ENCODE results near the gene PSAP. TPM values are rescaled to one million over a fixed set of nuclear protein-coding genes. Genes with fewer than 3 reads are reported as not detected.

PSAP gene
- total RNA-seq, 4 donors from 2014 or later = 425 to 693 (median 495) TPM

DNA sequence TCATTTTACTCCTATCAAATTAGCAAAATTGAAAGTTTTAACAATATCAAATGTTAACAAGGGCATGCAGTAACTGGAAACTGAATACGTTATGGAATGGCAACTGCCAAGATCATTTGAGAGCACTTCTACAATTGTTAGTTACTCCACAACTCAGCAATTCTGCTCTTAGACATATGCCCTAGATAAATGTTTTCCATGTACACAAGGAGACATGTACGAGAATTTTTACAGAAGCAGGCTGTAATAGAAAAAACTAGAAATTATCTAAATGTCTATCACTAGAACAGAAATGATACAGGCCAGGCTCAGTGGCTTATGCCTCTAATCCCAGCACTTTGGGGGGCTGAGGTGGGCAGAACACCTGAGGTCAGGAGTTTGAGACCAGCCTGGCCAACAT is 7.0 kb downstream of the PSAP start:
- no peak for DNase-seq (ENCODE audit: low spot score in 2 of 2)
- H3K4me3 ChIP-seq (ENCODE audit: low read depth, poor library complexity, severe bottlenecking) = no peak overlapping the region
- TF ChIP-seq CTCF (IDR thresholded peaks at IDR 0.05) (no peak), POLR2A (IDR thresholded peaks at IDR 0.05) (no peak)
- intact Hi-C loops (cut with DNase I; ENCODE audit: low total_unique reads) = loop anchor here (10.0 kb wide), 1 partner anchor 51 kb away; no protein-coding TSS in a partner anchor
- WGBS, 2 donors = 36 to 42% methylated on average over 2 of the region's 2 CpGs

DNA sequence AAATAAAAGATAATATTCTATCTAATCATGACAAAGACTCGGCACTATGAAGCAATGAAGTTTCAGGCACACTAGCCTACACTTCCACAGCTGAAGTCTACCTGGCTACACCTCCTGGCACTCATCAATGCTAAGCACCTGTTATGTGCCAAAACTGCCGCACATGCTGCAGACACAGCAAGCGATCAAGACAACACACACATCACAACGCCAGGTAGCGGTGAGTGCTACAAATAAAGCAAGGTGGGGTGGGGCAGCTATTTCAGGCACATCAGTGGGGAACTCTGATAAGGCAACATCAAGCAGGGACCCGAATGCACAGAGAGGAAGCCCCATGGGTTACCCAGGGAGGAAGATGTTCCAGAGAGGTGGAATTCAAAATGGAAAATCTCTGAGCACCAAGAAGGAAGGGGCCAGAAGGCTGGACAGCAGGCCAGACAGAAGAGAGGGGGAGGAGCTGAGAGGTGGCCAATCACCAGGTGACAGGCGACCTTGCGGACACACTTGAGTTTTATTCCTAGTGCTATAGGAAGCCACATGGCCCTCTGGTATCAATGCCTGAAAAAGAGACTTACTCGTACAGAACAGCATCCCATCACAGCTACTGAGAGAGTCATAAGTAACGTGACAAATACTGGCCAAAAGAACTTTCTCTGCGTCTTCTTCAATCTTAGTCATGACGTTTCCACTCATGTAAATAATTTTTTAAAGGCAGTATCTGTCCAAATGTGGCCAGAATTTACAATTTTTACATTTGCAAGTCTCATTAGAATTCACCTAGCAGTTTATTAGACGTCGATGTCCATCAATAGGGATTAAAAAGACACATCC is 8.0 kb downstream of the PSAP start:
- WGBS, 2 donors = 58 to 68% methylated on average over 14 of the region's 14 CpGs
- intact Hi-C loops (cut with DNase I; ENCODE audit: low total_unique reads) = loop anchor here (10.0 kb wide), 1 partner anchor 52 kb away; no protein-coding TSS in a partner anchor
- DNase-seq (ENCODE audit: low spot score in 2 of 2) = no peak

GRCh38 chr10:71842422-71842821 is 8.6 kb downstream of the PSAP start:
- H3K4me3 ChIP-seq (ENCODE audit: low read depth, poor library complexity, severe bottlenecking) = no peak overlapping the region
- intact Hi-C loops (cut with DNase I; ENCODE audit: low total_unique reads) = loop anchor here (10.0 kb wide), 1 partner anchor 52 kb away; no protein-coding TSS in a partner anchor
- DNase-seq (ENCODE audit: low spot score in 2 of 2) = no peak
- 59 to 89% methylated on average over 2 of the region's 2 CpGs for WGBS, 2 donors
- TF ChIP-seq POLR2A (IDR thresholded peaks at IDR 0.05) = no peak
- TF ChIP-seq CTCF (IDR thresholded peaks at IDR 0.05) = no peak

More for the DNA sequence above, 8.0 kb downstream of the PSAP start:
- TF ChIP-seq CTCF (IDR thresholded peaks at IDR 0.05) = no peak
- no peak for TF ChIP-seq POLR2A (IDR thresholded peaks at IDR 0.05)
- H3K4me3 ChIP-seq (ENCODE audit: low read depth, poor library complexity, severe bottlenecking) = no peak overlapping the region

- intact Hi-C loops (cut with DNase I; ENCODE audit: low total_unique reads) = loop anchor here (10.0 kb wide), 1 partner anchor 54 kb away; no protein-coding TSS in a partner anchor
- TF ChIP-seq CTCF (IDR thresholded peaks at IDR 0.05) (no peak), POLR2A (IDR thresholded peaks at IDR 0.05) (no peak)
- no peak for DNase-seq (ENCODE audit: low spot score in 2 of 2)
- H3K4me3 ChIP-seq (ENCODE audit: low read depth, poor library complexity, severe bottlenecking) = no peak overlapping the region
- WGBS, 2 donors = 83% methylated on average over 4 of the region's 4 CpGs
Measured at GRCh38 chr10:71840958-71841335, 10.1 kb downstream of the PSAP start.

DNA sequence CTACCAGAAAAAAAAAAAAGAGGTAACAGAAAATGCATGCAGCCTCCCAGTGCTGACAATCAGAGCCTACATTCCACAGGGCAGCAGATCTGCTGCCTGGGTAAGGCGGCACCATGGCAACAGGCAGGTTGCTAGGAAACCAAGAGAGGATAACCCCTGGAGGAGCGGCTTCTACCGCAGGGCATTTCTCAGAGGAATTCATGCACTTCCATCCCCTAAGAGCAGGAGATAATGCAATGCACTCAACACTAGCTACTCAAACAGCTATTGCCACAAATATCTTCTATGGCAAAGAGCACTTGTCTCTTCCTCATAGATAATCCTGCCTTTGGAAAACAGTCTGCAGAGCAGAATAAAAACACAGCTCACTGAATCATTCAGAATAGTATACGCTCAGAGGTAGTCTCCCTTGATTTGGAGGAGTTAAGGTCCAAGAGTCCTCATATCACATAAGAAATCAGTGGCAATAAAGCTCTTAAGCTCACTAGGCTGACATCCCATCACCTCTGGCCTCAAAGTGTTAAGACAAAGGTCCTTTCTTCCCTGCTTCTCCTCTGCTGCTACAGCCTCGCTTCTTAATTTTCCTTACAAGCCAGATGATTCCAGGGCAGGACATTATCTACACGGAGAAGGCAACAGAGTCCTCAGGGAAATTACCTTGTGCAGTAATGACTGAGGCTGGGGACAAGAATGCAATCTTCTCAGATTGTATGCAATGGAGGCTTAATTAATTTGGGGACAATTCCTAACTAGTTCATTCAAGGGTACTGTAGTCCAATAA is 10.7 kb downstream of the PSAP start:
- intact Hi-C loops (cut with DNase I; ENCODE audit: low total_unique reads) = loop anchor here (10.0 kb wide), 1 partner anchor 54 kb away; no protein-coding TSS in a partner anchor
- DNase-seq (ENCODE audit: low spot score in 2 of 2) = no peak
- TF ChIP-seq POLR2A (IDR thresholded peaks at IDR 0.05) = no peak
- 29 to 39% methylated on average over 6 of the region's 6 CpGs for WGBS, 2 donors
- no peak overlapping the region for H3K4me3 ChIP-seq (ENCODE audit: low read depth, poor library complexity, severe bottlenecking)
